ENCODE results near the gene SEMA5A.

Gene SEMA5A

GRCh38 chr5:9165546-9165945 lies 380.3 kb downstream of the SEMA5A start:
- Histone ChIP-seq H3K27ac (ENCODE audit: low read length) (no peak overlapping the region), H3K36me3 (ENCODE audit: control insufficient read depth, insufficient read depth, low read length) (no peaks in the 10 kb centered on the region), H3K27me3 (ENCODE audit: control insufficient read depth, insufficient read depth, low read length) (no peaks in the 10 kb centered on the region), H3K4me3 (ENCODE audit: low read length) (no peak overlapping the region), H3K9me3 (ENCODE audit: control insufficient read depth, insufficient read depth, low read length) (no peaks in the 10 kb centered on the region), H3K4me1 (ENCODE audit: control insufficient read depth, insufficient read depth, low read length) (no peaks in the 10 kb centered on the region)
- DNase-seq (ENCODE audit: low read depth, low spot score) = no peak
- WGBS (ENCODE audit: insufficient coverage, insufficient read length) = no CpG with 5 or more reads among the region's 6 CpGs

DNA sequence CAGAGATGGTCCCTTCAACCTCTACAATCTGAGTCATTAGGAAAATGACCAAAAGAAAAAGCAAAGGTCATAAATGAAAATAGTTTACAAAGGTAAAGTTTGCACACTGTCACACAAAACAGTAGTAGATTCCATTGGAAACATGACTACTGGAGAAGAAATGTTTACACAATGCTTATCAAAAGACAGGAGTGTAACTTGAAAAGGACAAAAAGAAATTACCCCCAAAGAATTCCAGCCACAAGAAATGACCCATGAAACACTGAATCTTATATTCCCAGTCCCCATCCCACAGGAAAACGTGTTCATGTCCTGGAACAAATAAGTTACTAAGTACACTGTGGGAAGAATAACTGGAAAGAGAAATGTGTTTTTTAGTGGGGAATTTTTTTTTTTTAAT lies 385.1 kb downstream of the SEMA5A start:
- H3K27ac ChIP-seq (ENCODE audit: low read length) = no peak overlapping the region
- no peaks in the 10 kb centered on the region for H3K27me3 ChIP-seq (ENCODE audit: control insufficient read depth, insufficient read depth, low read length)
- no peak for DNase-seq (ENCODE audit: low read depth, low spot score)
- H3K36me3 ChIP-seq (ENCODE audit: control insufficient read depth, insufficient read depth, low read length) = no peaks in the 10 kb centered on the region
- no peaks in the 10 kb centered on the region for H3K4me1 ChIP-seq (ENCODE audit: control insufficient read depth, insufficient read depth, low read length)
- WGBS (ENCODE audit: insufficient coverage, insufficient read length) = no CpG with 5 or more reads among the region's 1 CpG
- no peaks in the 10 kb centered on the region for H3K9me3 ChIP-seq (ENCODE audit: control insufficient read depth, insufficient read depth, low read length)
- no peak overlapping the region for H3K4me3 ChIP-seq (ENCODE audit: low read length)

GRCh38 chr5:9157811-9158210 lies 388.1 kb downstream of the SEMA5A start:
- Histone ChIP-seq H3K4me1 (ENCODE audit: control insufficient read depth, insufficient read depth, low read length) (no peaks in the 10 kb centered on the region), H3K27me3 (ENCODE audit: control insufficient read depth, insufficient read depth, low read length) (no peaks in the 10 kb centered on the region), H3K36me3 (ENCODE audit: control insufficient read depth, insufficient read depth, low read length) (no peaks in the 10 kb centered on the region), H3K9me3 (ENCODE audit: control insufficient read depth, insufficient read depth, low read length) (no peaks in the 10 kb centered on the region), H3K27ac (ENCODE audit: low read length) (no peak overlapping the region), H3K4me3 (ENCODE audit: low read length) (no peak overlapping the region)
- DNase-seq (ENCODE audit: low read depth, low spot score) = no peak
- no CpG with 5 or more reads among the region's 2 CpGs for WGBS (ENCODE audit: insufficient coverage, insufficient read length)

GRCh38 chr5:9157020-9157419 lies 388.9 kb downstream of the SEMA5A start:
- no peak overlapping the region for H3K27ac ChIP-seq (ENCODE audit: low read length)
- H3K36me3 ChIP-seq (ENCODE audit: control insufficient read depth, insufficient read depth, low read length) = no peaks in the 10 kb centered on the region
- no CpG with 5 or more reads among the region's 5 CpGs for WGBS (ENCODE audit: insufficient coverage, insufficient read length)
- no peaks in the 10 kb centered on the region for H3K9me3 ChIP-seq (ENCODE audit: control insufficient read depth, insufficient read depth, low read length)
- no peaks in the 10 kb centered on the region for H3K27me3 ChIP-seq (ENCODE audit: control insufficient read depth, insufficient read depth, low read length)
- H3K4me1 ChIP-seq (ENCODE audit: control insufficient read depth, insufficient read depth, low read length) = no peaks in the 10 kb centered on the region
- no peak for DNase-seq (ENCODE audit: low read depth, low spot score)
- no peak overlapping the region for H3K4me3 ChIP-seq (ENCODE audit: low read length)

DNA sequence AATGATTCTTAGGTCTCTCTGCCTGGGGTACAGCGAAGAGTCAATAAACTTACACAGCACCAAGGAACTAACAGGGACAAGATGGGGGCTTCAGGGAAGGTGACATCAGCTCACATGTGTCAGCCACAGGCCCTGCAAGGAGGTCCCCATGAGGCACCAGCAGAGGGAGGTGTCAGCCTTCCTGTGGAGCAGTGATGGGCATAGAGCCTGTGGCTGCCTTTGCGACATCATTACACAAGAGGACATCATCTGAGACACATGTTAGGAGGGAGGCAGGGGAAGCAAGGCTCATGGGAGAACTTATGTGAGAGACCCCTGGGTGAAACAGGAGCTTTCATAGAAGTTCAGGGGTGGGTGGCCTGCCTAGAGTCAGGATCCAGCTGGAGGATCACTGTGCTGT lies 389.6 kb downstream of the SEMA5A start:
- Histone ChIP-seq H3K9me3 (ENCODE audit: control insufficient read depth, insufficient read depth, low read length) (no peaks in the 10 kb centered on the region), H3K4me3 (ENCODE audit: low read length) (no peak overlapping the region), H3K27ac (ENCODE audit: low read length) (no peak overlapping the region), H3K36me3 (ENCODE audit: control insufficient read depth, insufficient read depth, low read length) (no peaks in the 10 kb centered on the region), H3K4me1 (ENCODE audit: control insufficient read depth, insufficient read depth, low read length) (no peaks in the 10 kb centered on the region), H3K27me3 (ENCODE audit: control insufficient read depth, insufficient read depth, low read length) (no peaks in the 10 kb centered on the region)
- no CpG with 5 or more reads among the region's 2 CpGs for WGBS (ENCODE audit: insufficient coverage, insufficient read length)
- peak; percentile 18 for DNase-seq (ENCODE audit: low read depth, low spot score)

DNA sequence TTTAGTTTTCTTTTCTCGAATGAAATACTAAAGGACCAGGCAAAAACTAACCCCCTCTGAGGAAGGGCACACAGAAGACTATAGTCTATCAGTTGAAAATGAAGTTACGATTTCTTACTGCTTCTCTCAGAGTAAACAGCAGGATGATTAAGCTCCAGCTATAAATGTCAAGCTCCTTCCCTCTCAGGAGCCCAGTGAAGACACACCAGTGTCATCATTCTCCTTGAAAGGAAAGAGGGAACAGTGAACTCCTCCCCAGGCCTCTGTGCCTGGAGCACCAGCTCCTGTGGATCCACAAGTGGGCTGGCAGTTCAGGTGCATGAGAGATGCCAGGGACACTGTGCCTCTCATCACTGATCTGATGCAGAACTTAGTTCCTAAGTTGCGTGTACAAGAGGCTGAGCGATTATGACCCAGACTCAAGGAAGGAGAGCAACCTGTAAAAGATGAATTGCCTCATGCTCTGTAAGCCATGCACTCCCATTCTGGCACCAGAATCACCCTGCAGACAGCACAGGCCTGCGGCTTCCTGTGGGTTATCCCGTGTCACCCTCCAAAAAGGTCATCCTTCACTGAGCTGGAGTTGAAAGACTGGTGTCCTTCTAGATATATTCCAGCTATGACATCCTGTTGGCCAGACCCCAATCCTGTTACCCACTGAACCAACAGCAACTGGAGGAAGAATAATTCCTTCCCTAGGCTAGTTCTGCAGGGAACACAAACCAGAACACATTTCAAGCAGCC lies 394.0 kb downstream of the SEMA5A start:
- Histone ChIP-seq H3K27me3 (ENCODE audit: control insufficient read depth, insufficient read depth, low read length) (no peaks in the 10 kb centered on the region), H3K9me3 (ENCODE audit: control insufficient read depth, insufficient read depth, low read length) (no peaks in the 10 kb centered on the region), H3K27ac (ENCODE audit: low read length) (no peak overlapping the region), H3K4me1 (ENCODE audit: control insufficient read depth, insufficient read depth, low read length) (no peaks in the 10 kb centered on the region), H3K36me3 (ENCODE audit: control insufficient read depth, insufficient read depth, low read length) (no peaks in the 10 kb centered on the region), H3K4me3 (ENCODE audit: low read length) (no peak overlapping the region)
- WGBS (ENCODE audit: insufficient coverage, insufficient read length) = no CpG with 5 or more reads among the region's 6 CpGs
- no peak for DNase-seq (ENCODE audit: low read depth, low spot score)

DNA sequence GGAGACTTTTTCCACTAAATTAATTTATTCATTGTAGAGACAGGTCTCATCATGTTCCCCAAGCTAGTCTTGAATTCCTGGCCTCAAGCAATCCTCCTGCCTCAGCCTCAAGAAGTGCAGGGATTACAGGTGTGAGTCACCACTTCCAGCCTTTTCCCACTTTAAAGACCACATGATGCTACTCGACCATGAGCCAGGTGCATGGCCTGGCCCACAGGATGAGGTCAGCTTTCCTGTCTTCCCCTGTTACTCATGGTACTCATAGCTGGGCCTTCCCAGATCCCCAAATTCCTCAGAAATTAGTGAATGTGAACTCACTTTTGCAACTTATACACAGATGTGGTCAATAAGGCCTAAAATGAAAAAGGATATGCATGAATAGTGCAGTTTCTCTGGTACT lies 395.9 kb downstream of the SEMA5A start:
- H3K36me3 ChIP-seq (ENCODE audit: control insufficient read depth, insufficient read depth, low read length) = no peaks in the 10 kb centered on the region
- no peaks in the 10 kb centered on the region for H3K4me1 ChIP-seq (ENCODE audit: control insufficient read depth, insufficient read depth, low read length)
- no peak overlapping the region for H3K4me3 ChIP-seq (ENCODE audit: low read length)
- no peak overlapping the region for H3K27ac ChIP-seq (ENCODE audit: low read length)
- WGBS (ENCODE audit: insufficient coverage, insufficient read length) = no CpG with 5 or more reads among the region's 1 CpG
- DNase-seq (ENCODE audit: low read depth, low spot score) = no peak
- no peaks in the 10 kb centered on the region for H3K9me3 ChIP-seq (ENCODE audit: control insufficient read depth, insufficient read depth, low read length)
- no peaks in the 10 kb centered on the region for H3K27me3 ChIP-seq (ENCODE audit: control insufficient read depth, insufficient read depth, low read length)

GRCh38 chr5:9148242-9148641 lies 397.6 kb downstream of the SEMA5A start:
- Histone ChIP-seq H3K4me1 (ENCODE audit: control insufficient read depth, insufficient read depth, low read length) (no peaks in the 10 kb centered on the region), H3K4me3 (ENCODE audit: low read length) (no peak overlapping the region), H3K27ac (ENCODE audit: low read length) (no peak overlapping the region), H3K9me3 (ENCODE audit: control insufficient read depth, insufficient read depth, low read length) (no peaks in the 10 kb centered on the region), H3K27me3 (ENCODE audit: control insufficient read depth, insufficient read depth, low read length) (no peaks in the 10 kb centered on the region), H3K36me3 (ENCODE audit: control insufficient read depth, insufficient read depth, low read length) (no peaks in the 10 kb centered on the region)
- DNase-seq (ENCODE audit: low read depth, low spot score) = no peak
- WGBS (ENCODE audit: insufficient coverage, insufficient read length) = no CpG with 5 or more reads among the region's 4 CpGs

DNA sequence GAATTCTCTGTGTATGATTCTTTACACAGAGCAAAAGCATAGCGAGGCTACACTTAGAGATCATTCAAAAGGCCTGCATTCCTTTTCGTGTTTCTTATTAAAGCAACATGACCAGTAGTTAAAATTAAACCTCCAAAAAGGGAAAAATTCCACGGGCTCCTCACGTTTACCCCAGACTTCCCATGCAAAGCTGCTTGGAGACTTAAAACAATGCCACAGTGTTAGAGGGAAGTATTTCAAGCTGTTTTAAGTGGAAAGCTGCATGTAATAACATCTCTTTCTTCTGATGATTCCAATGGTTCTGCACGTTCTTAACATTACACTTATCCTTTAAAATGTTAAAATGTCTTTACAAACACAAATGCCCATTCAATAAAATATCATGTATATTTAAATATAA lies 405.2 kb downstream of the SEMA5A start:
- Histone ChIP-seq H3K27ac (ENCODE audit: low read length) (no peak overlapping the region), H3K9me3 (ENCODE audit: control insufficient read depth, insufficient read depth, low read length) (no peaks in the 10 kb centered on the region), H3K27me3 (ENCODE audit: control insufficient read depth, insufficient read depth, low read length) (no peaks in the 10 kb centered on the region), H3K4me1 (ENCODE audit: control insufficient read depth, insufficient read depth, low read length) (no peaks in the 10 kb centered on the region), H3K4me3 (ENCODE audit: low read length) (no peak overlapping the region), H3K36me3 (ENCODE audit: control insufficient read depth, insufficient read depth, low read length) (no peaks in the 10 kb centered on the region)
- WGBS (ENCODE audit: insufficient coverage, insufficient read length) = no CpG with 5 or more reads among the region's 5 CpGs
- no peak for DNase-seq (ENCODE audit: low read depth, low spot score)

- WGBS (ENCODE audit: insufficient coverage, insufficient read length) = no CpG with 5 or more reads among the region's 4 CpGs
- Histone ChIP-seq H3K27ac (ENCODE audit: low read length) (no peak overlapping the region), H3K4me1 (ENCODE audit: control insufficient read depth, insufficient read depth, low read length) (no peaks in the 10 kb centered on the region), H3K27me3 (ENCODE audit: control insufficient read depth, insufficient read depth, low read length) (no peaks in the 10 kb centered on the region), H3K9me3 (ENCODE audit: control insufficient read depth, insufficient read depth, low read length) (no peaks in the 10 kb centered on the region), H3K4me3 (ENCODE audit: low read length) (no peak overlapping the region), H3K36me3 (ENCODE audit: control insufficient read depth, insufficient read depth, low read length) (no peaks in the 10 kb centered on the region)
- no peak for DNase-seq (ENCODE audit: low read depth, low spot score)
Measured at GRCh38 chr5:9140202-9140601, 405.7 kb downstream of the SEMA5A start.

DNA sequence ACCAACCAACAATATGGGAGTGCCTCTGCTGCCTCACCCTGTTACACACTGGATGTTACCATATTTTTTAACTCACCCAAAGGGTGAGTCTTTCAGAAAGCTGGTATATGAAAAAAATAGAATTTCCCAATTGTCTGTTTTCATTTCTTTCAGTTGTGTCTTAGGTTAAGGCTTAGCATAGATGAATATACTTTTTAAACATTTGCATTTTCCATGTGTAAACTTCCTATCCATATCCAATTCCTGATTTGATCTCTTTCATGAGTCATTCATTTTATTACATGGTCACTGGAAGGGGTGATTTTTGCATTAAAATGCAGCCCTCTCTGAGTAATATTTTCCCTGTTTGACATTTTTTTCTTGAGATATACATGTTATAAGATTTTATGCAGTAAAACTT lies 406.5 kb downstream of the SEMA5A start:
- no peaks in the 10 kb centered on the region for H3K36me3 ChIP-seq (ENCODE audit: control insufficient read depth, insufficient read depth, low read length)
- H3K27me3 ChIP-seq (ENCODE audit: control insufficient read depth, insufficient read depth, low read length) = no peaks in the 10 kb centered on the region
- no peaks in the 10 kb centered on the region for H3K4me1 ChIP-seq (ENCODE audit: control insufficient read depth, insufficient read depth, low read length)
- no peak overlapping the region for H3K4me3 ChIP-seq (ENCODE audit: low read length)
- H3K27ac ChIP-seq (ENCODE audit: low read length) = no peak overlapping the region
- no peak for DNase-seq (ENCODE audit: low read depth, low spot score)
- H3K9me3 ChIP-seq (ENCODE audit: control insufficient read depth, insufficient read depth, low read length) = no peaks in the 10 kb centered on the region
